Loucy (cell line): ENCODE results near the gene GRIK2.

Source experiments
- CTCF ChIP-seq: fragments of 200-600 bp; sonication (generic); conservative IDR thresholded peaks from 2 replicates; pipeline ENCODE4 v1.5.1; 2014; ENCODE audit warnings: mild to moderate bottlenecking, antibody characterized with exemption, low read length
- EZH2phosphoT487 ChIP-seq: fragments of 200-600 bp; IDR thresholded peaks from 2 replicates; pipeline ENCODE4 v1.6.1; 2018; ENCODE audit warnings: antibody characterized with exemption, mild to moderate bottlenecking, moderate library complexity, borderline replicate concordance

GRCh38 chr6:101847690-101848089 is 454.2 kb downstream of the GRIK2 start:
- TF ChIP-seq CTCF: no peak
- TF ChIP-seq EZH2phosphoT487: no peak
